ENCODE data around the gene RFX6.
"Not testable (repeated sequence)": the region's sequence is repeated elsewhere in the genome, so short reads cannot be mapped to it uniquely, and the experiment has no call there.

The RFX6 gene, protein sequence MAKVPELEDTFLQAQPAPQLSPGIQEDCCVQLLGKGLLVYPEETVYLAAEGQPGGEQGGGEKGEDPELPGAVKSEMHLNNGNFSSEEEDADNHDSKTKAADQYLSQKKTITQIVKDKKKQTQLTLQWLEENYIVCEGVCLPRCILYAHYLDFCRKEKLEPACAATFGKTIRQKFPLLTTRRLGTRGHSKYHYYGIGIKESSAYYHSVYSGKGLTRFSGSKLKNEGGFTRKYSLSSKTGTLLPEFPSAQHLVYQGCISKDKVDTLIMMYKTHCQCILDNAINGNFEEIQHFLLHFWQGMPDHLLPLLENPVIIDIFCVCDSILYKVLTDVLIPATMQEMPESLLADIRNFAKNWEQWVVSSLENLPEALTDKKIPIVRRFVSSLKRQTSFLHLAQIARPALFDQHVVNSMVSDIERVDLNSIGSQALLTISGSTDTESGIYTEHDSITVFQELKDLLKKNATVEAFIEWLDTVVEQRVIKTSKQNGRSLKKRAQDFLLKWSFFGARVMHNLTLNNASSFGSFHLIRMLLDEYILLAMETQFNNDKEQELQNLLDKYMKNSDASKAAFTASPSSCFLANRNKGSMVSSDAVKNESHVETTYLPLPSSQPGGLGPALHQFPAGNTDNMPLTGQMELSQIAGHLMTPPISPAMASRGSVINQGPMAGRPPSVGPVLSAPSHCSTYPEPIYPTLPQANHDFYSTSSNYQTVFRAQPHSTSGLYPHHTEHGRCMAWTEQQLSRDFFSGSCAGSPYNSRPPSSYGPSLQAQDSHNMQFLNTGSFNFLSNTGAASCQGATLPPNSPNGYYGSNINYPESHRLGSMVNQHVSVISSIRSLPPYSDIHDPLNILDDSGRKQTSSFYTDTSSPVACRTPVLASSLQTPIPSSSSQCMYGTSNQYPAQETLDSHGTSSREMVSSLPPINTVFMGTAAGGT

GRCh38 chr6:116876635-116877611 is at the start of gene RFX6:
Gene RFX6, plus strand, starts transcription at chr6:116877242. Its CDS starts 34 bp downstream, at chr6:116877276.
- DNase-seq (ENCODE audit: low spot score): no peak

- DNase-seq (ENCODE audit: low spot score): no peak
Observed at GRCh38 chr6:116827561-116828240, 49.3 kb upstream of the RFX6 start.

DNA sequence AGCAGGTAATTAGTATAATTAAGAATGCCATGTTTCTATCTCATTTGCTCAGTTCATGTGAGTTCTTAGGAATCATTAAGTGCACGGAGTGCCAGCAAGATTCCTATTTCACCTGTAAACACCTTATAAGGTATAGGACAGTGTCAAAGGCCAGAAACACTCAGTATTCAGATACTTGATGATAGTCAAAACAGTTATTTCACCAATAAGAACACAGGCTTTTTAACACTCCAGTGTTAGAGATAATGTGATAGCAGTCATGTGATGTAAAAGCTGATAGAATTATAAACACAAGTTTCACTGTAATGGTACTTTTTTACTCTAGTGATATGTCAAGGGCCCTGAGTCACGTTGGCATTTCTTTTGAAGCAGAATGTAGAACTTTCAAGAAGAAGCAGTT is 48.1 kb upstream of the RFX6 start, which contains the start of gene GPRC6A:
GPRC6A (minus strand) TSS at position 101 of the 400 bp plus-strand sequence; CDS start at position 31, 70 bp downstream.
- no peak for DNase-seq (ENCODE audit: low spot score)

- DNase-seq (ENCODE audit: low spot score): not testable (repeated sequence)
Observed at GRCh38 chr6:116834526-116834925, 42.5 kb upstream of the RFX6 start.

DNA sequence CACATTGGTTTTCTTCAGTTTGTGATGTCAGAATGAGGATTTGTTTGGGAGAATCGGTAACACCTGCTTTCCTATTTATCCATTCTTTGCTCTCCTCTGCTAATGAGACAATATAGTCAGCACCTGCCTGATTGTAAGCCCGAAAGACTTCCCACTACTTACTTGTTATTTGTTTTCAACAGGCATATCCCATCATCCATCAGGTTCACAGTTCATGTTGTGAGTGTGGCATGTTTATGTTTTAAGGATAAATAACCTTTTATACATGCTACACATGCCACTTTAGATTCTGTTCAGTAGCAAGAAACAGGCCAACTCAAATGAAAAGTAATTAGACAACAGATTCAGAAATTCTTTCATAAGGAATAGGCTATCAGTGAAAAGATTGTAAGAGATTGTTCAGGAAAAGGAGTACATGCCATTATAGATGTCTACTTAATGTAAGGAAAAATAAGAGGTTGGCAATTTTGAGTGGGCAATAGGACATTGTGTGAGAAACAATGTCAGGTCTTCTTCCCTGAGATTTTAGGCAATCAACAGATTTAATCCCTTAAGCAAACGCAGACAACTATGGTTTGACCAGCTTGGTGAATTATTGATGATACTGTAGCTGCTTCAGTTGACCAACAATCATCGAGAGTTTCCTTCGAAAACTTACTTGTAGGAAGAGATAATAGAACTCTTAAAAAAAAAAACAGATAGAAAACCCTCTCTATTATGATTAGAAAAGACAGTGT is 40.3 kb upstream of the RFX6 start:
- no peak for DNase-seq (ENCODE audit: low spot score)

DNA sequence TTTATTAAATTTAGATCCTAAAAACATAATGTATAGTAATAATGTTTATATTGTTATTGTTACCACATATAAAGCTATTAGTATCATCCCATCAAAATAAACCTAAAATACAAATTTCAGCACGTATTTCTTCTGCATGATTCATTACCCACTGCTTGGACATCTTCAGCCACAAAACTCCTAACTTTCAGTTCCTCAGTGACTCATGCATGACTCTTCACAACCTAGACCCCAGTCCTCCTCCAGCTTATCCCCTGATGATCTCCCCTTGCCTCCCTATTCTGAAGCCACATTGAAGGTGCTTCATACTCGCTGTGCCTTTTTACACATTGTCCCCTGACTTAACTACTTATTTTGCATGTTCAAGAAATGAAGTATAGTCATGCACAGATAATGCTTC is 37.0 kb upstream of the RFX6 start:
- DNase-seq (ENCODE audit: low spot score): no peak

DNA sequence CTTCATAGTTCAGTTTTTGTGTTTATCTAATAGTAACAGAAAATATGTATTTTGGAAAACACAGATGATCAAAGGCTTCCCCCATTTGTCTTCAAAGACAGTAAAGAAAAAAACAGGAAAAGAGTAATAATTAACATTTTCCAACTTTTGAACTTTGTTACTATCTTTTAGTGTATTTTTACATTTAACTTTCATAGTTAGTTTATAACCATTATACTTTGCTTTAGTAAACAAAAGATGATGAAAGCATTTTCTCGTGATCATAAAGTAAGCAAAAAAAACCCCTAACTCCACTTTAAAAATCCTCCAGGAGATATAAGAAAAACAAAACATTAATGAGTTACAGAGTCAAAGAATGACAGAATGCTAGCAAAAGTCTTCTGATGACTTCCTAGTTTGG is 34.6 kb upstream of the RFX6 start:
- DNase-seq (ENCODE audit: low spot score): no peak

GRCh38 chr6:116847227-116847626 is 29.8 kb upstream of the RFX6 start:
- peak; percentile 58 for DNase-seq (ENCODE audit: low spot score)

DNA sequence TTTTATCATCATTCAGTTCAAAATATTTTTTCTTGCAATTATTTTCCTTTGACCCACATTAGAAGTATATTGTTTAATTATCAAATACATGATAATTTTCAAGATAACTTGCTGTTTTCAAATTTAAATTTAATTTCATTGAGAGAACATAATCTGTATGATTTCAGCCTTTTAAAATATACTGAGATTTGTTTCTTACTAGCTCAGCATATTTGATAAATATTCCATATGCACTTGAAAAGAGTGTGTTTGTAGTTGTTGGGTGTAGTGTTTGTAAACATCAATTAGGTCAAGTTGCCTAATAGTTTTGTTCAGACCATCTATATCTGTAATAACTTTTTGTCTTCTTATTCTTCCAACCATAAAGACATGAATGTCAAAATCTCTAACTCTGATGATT is 19.0 kb upstream of the RFX6 start:
- no peak for DNase-seq (ENCODE audit: low spot score)

DNA sequence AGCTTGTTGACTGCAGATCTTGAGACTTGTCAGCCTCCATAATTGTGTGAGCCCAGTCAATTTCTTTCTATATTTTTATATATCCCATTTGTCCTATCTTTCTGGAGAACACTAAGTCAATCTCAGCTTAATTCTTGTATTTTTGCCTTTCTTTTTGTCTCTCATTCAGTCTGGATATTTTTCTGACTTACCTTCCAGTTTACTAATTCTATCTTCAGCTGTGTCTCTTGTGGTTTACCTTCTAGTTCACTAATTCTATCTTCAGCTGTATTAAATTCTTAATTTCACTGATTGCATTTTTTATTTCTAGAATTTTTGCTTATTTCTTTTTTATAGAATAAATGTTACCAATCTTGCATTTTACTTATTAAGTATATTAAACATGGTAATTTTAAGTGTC is 17.8 kb upstream of the RFX6 start:
- DNase-seq (ENCODE audit: low spot score): no peak

DNA sequence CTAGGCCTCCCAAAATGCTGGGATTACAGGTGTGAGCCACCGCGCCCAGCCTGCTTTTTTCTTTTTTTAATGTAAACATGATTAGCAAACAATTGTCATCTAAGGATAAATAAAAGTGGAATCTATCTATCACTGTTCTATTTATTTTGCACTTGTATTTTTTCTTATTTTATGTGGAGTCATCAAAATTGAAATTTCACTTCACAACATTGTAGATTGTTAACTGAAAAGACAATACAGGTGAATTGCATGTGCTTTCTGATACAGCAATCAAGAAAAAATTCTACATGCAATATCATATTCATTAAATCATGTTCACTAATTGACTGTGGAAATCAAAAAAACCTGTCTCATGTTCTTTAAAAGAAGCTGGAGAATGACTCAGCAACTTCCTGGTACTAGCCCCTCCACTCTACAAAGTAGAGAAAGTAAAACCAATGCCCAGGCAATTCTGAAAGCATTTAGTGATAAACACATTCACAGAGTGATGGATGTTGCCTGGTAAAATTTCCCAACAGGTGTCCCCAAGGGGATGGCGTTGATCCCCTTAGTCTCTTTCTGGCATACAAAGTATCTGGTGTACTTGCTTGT is 10.7 kb upstream of the RFX6 start:
- no peak for DNase-seq (ENCODE audit: low spot score)

DNA sequence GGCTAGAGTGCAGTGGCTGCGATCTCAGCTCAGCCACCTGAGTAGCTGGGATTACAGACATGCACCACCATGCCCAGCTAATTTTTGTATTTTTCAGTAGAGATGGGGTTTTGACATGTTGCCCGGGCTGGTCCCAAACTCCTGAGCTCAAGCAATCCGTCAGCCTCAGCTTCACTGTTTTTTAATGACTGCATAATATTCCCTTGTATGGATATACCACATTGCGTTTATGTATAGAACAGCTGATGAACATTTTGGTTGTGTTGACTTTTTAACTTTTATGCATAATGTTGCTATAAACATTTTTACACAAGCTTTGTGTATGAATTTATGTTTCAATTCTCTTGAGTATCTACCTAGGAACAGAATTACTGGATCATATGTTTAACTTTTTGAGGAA is 4.3 kb upstream of the RFX6 start:
- DNase-seq (ENCODE audit: low spot score): no peak

GRCh38 chr6:116876107-116876506 is 935 bp upstream of the RFX6 start:
- DNase-seq (ENCODE audit: low spot score): no peak

DNA sequence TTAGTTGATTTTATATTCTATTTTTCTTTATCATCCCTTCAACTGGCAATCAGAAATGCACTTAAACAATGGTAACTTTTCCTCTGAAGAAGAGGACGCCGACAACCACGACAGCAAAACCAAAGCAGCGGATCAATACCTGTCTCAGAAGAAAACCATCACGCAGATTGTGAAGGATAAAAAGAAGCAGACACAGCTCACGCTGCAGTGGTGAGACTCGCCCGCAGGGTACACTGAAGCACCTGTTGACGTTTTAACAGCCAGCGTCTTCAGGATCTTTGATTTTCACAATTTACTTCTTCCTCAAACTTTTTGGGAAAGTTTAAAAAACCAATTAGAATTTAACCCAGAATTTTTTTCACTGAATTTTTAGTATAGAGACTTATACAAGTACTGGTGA is 701 bp downstream of the RFX6 start:
- no peak for DNase-seq (ENCODE audit: low spot score)

DNA sequence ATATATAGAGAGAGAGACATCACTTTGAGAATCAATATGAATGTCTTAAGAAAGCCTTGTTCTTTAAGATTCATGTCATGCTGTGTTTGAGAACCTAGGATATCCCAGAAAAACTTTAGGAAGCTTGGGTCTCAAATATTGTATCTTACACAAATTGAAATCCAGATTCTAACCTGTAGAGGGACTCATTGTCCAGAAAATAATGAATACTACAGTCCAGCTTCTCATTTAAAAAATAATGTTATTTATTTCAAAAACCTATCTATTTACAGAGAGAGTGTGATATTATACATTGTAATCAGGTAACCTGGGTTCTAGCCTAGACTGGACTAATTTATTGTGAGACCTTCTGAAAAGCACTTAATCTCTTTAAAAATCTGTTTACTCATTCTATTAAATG is 4.2 kb downstream of the RFX6 start:
- DNase-seq (ENCODE audit: low spot score): peak; percentile 4

DNA sequence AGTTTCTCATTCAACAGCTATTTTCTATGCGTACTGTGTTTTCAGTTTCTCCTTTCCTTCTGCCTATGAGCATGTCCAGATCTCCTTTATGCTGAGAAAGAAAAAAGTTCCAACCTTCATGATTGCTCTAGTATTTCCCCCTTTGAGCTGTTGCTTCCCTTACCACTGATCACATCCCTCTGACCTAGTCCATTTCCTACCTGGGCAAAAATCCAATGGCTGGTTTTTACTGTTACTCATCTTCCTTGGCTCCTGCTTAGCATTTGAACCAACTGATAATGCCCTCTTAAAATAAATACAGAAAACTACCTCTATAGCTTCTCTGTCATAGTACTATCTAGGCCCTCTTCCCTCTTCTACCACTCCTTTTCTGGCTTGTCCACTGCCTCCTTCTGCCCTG is 6.0 kb downstream of the RFX6 start:
- no peak for DNase-seq (ENCODE audit: low spot score)

DNA sequence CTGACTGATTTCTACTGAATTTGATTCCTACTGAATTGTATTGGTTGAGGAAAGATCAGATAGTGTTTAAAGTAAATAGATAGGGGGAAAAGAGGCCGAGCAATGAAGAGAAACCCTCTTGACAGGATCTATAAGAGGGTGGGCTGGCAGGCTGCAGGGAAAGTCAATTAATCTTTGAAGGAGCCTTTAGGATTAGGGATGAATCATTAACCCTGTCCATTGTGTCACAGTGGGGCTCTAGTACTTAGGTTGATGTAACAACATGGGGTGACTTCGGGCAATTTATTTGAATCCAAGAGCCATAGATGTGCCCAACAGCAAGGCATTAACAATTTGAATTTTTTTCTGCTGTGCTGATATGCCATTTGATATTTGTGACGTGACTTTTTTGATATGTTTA is 7.5 kb downstream of the RFX6 start:
- DNase-seq (ENCODE audit: low spot score): no peak

- DNase-seq (ENCODE audit: low spot score): no peak
Observed at GRCh38 chr6:116887168-116887567, 10.1 kb downstream of the RFX6 start.

DNA sequence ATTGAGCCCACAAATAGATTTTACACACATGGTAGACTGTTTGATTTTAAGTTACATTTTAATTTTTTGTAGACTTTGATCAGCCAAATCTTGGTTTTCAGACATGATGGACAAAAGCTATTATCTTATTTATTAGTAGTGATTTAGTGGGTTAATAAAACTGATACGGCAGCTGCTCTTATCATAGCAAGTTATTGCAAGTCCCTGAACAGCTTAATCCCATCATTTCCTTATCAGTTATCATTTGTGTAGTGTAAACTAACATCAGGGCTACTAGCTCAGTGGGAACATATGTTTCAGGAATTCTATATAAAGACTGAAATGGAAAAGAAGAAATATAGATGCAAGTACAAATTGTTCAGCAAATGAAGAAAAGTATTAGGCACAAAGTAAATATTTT is 10.9 kb downstream of the RFX6 start:
- DNase-seq (ENCODE audit: low spot score): no peak

- no peak for DNase-seq (ENCODE audit: low spot score)
Observed at GRCh38 chr6:116888732-116889360, 11.8 kb downstream of the RFX6 start.

Data from NAMALWA (cell line).